ENCODE data around the gene NCKAP5.

DNA sequence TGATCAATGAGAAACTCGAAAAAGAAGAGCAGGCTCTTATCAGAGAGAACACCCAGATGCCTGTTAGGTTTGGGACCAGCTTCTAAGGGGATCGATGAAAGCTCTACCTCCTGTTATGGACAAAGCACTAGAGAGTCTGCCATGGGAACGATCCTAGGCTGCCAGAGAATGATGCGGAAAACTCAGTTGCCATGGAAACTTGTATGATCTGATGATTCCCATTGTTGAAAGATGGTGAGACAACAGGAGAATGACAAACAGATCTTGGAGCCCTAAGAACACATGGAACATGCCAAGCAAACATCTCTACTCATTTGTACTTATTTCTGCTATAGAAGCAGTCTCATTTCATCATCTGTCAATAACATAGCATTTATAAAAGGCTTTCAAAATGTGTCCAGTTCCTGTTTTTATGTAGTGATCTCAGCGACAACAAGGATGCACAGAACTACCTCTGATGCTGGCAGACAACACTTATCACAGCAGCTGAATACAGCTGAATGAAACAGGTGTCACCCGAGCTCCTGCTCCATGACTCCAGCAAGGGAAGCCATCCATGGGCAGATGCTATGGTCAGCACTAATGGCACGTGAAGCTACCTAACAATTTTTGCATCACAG is 59.6 kb downstream of the NCKAP5 start:
- TF ChIP-seq, protein P1, sequence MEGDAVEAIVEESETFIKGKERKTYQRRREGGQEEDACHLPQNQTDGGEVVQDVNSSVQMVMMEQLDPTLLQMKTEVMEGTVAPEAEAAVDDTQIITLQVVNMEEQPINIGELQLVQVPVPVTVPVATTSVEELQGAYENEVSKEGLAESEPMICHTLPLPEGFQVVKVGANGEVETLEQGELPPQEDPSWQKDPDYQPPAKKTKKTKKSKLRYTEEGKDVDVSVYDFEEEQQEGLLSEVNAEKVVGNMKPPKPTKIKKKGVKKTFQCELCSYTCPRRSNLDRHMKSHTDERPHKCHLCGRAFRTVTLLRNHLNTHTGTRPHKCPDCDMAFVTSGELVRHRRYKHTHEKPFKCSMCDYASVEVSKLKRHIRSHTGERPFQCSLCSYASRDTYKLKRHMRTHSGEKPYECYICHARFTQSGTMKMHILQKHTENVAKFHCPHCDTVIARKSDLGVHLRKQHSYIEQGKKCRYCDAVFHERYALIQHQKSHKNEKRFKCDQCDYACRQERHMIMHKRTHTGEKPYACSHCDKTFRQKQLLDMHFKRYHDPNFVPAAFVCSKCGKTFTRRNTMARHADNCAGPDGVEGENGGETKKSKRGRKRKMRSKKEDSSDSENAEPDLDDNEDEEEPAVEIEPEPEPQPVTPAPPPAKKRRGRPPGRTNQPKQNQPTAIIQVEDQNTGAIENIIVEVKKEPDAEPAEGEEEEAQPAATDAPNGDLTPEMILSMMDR (IDR thresholded peaks at IDR 0.05; ENCODE audit: borderline replicate concordance, extremely low read depth, low read length, poor library complexity, severe bottlenecking): no peak
- no peak for TF ChIP-seq EZH2 (IDR thresholded peaks at IDR 0.05; ENCODE audit: borderline replicate concordance, low read depth, low read length, severe bottlenecking)

Data from DND-41 (cell line).